GM18526 (cell line): ENCODE measurements around the gene RGS7.

Experiments
- POLR2A ChIP-seq: IDR thresholded peaks from 3 replicates; pipeline ENCODE4 v1.6.1; 2011; ENCODE audit not compliant: insufficient read length; ENCODE audit errors: extremely low read depth

The RGS7 gene

DNA sequence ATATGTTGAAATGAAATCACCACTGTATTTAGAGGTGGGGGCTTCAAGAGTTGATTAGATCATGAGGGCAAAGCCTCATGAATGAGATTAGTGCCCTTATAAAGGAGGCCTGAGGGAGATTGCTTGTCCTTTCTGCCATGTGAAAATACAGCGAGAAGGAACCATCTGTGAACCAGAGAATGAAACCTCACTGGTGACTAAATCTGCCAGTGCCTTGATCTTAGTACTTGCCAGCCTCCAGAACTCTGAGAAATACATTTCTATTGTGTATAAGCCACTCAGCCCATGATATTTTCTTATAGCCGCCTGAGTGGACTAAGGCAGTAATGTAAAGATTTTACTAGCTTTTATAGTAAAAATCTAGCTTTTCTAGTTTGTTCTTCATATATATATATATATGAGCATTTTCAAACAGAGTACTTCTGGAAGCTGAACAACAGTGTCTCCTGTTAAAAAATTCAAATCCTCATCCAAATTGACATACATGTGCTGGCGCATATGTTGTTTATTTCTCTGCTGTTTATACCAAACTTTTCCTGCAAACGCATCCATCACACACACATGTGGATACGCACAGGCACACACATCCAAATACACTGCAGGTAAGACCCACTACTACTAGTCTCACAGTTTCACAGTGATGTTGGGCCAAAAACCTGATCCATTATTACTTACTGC lies 213.1 kb downstream of the RGS7 start:
- no peak for TF ChIP-seq POLR2A

GRCh38 chr1:241142493-241142892 lies 214.5 kb downstream of the RGS7 start:
- no peak for TF ChIP-seq POLR2A

DNA sequence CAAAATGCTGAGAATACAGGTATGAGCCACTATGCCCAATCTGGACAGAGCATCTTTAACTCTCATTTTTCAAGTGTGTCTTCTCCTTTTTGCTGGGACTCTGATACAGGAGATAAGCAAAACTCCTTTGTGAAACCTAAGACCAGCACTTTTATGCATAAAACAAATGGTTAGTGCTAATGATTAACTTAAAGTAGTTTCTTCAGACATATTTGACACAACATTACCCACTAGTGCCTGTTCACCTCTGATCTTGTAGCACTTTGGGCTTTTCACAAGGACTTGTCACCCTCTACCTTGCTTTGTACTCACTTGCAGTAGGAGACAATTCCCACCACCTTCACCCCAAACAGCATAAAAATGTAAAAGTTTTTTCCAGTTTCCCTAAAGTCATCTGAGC lies 216.3 kb downstream of the RGS7 start:
- TF ChIP-seq POLR2A, result no peak

DNA sequence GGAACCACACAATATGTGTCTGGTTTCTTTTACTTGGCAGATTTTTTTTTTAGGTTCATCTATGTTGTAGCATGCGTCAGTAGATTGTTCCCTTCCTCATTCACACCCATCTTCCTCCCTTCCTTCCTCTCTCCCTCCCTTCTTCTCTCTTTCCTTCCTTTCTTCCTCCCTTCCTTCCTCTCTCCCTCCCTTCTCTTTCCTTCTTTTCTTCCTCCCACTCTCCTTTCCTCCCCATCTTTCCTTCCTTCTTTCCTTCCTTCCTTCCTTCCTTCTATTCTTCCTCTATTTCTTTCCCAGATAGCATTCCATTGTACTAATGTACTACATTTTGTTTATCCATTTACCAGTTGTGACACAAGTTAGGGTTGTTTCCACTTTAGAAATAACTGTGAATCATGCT lies 218.0 kb downstream of the RGS7 start:
- TF ChIP-seq POLR2A, result no peak

DNA sequence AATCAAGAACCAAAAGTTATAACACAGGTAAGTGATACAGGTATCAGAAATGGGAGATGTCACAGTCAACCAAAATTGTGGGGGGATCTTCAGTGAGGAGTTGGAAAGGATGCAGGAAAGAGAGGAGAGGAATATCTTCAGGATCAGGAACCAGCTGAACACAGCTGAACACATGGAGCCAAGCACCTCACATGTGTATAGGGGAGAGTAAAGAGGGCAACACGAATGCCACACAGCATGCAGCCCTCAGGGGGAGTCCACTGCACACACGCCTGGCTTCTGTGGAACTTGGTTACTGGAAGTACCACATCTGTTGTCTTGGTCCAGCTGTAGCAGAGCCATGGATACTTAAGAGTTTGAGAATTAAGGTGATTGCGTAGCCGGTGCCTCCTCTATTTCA lies 218.8 kb downstream of the RGS7 start:
- TF ChIP-seq POLR2A, result no peak

DNA sequence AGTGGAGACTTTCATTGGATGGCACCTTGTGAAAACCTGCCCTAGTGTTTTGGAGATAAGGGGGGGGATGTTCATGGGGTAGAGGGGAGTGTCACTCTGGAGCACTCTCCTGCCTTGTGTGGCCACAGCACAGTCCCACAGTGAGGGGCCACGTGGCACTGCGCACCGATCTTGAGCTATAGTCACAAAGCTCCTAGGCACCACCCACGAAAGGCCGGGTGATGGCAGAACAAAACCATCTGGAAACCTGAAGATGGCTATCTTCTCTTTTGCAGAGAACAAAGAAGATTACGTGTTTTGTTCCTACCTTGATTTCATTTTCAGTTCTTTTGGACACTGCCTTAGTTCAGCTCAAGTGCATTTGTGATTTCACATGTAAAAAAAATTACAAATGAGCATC lies 220.6 kb downstream of the RGS7 start:
- no peak for TF ChIP-seq POLR2A

- no peak for TF ChIP-seq POLR2A
These were observed 225.3 kb downstream of the RGS7 start for GRCh38 chr1:241131636-241132194.

DNA sequence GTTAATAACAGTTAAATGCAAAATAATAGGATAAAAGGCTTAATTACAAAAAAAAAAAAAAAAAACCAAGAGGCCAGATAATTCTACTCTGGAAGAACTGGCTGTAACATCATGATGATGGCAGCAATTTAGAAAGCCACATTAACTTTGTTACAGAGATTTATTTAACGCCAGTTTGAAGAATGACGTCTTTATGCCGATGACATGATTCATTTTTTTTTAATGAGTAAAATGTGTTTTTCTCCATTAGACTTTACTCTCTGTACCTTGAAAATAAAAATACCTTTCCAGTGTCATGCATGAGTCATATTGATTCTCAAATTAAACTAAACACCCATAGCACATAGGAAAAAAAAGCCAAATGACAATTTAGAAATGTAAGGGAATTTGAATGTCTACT lies 226.1 kb downstream of the RGS7 start:
- TF ChIP-seq POLR2A, result no peak

DNA sequence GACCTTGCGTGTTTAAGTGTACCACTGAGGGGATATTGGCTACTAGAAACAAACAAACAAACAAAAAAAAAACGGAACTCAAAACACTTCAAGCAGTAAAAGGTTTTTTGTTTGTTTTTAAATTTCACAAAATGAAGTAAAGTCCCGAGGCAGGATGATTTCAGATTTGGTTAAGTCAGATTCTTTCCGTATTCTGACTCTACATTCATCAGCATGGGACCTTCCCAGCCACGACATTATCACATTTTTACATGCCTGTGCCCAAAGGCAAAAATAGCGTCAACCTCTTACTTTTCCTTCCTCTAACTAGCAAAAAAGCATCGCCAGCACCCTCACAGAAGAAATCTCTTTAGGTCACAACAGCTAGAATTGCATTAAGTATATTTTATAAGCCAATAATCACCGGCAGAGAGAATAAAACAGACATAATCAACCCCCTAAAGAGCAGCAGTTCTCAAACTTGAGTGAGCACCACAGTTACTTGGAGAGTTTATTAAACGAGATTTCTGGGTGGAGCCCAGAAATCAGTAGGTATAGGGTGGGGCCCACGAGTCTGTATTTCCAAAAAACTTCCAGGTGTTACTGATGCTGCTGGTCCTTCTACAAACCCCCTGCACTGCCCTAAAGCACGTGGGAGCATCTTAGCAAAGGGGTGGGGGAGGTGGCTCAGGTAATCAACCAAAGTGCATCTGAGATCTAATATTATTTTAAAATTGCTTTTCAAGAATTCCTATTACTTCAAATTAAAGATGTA lies 227.6 kb downstream of the RGS7 start:
- TF ChIP-seq POLR2A, result no peak

DNA sequence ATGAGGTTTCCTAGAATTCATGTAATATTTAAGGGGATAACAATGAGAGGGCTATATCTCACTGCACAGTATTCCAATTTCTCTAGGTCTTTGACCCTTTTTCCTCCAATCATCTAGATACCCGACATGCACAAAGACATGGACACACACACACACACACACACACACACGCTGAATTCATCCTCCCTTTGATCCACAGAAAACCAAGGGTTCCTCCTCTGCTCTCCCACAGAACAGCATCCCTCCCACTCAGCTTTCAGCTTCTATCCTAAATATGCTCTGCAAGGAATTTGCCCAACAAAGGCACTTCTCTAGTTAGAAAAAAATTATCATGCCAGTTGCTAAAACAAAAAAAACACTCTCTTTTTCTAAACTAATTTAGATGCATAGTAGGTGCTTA lies 231.7 kb downstream of the RGS7 start:
- no peak for TF ChIP-seq POLR2A

GRCh38 chr1:241118049-241118448 lies 239.0 kb downstream of the RGS7 start:
- TF ChIP-seq POLR2A, result no peak

DNA sequence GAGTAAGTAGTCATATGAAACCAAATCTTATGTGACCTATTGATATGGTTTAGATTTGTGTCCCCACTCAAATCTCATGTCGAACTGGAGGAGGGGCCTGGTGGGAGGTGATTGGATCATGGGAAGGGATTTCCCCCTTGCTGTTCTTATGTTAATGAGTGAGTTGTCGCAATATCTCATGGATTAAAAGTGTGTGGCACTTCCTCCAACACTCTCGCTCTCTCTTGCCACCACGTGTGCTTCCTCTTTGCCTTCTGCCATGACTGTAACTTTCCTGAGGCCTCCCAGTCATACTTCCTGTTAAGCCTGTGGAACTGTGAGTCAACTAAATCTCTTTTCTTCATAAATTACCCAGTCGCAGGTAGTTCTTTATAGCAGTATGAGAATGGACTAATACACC lies 241.2 kb downstream of the RGS7 start:
- no peak for TF ChIP-seq POLR2A

GRCh38 chr1:241114699-241115233 lies 242.2 kb downstream of the RGS7 start:
- no peak for TF ChIP-seq POLR2A

- no peak for TF ChIP-seq POLR2A
These were observed 243.4 kb downstream of the RGS7 start for GRCh38 chr1:241113557-241113956.

DNA sequence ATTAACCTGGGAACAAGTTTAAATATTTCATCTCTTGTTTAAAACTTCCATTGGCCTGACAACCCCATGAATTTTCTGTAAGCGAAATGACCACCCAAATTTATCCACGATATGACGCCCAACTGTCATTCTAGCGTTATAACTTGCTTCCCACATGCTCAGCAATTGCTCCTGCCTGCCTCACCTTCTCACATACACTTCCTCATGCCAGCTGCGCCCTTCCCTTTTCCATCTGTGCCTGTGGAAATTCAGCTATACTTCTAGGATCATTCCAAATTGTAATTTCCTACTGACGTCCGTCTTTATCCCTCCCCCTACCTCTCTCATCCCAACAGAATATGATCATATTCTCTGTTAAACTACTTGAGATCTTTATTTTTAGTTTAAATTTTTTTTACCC lies 248.0 kb downstream of the RGS7 start:
- TF ChIP-seq POLR2A, result no peak

DNA sequence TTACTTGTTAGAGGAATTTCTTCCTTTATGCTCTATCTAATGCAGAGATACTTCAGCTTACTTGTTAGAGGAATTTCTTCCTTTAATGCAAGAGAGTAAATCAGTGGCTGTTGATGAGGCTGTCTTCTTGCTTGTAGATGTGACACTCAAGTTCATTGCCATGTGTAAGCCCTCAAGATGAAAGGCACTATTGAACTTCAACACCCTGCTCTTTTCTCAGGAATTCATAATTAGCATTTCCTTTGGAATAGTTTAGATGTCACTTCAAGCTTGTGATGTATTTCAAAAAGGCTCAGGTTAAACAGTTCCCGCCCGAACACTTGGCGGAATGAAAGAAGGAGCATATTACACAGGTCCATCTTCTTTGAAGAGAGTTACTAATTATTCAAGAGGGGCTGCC lies 251.9 kb downstream of the RGS7 start:
- TF ChIP-seq POLR2A, result no peak
